HEK293 (cell line): Measurements from ENCODE around the gene COX5A.

Experiments
- CTCF ChIA-PET: fragments of 350-600 bp; formaldehyde crosslinking; extraction: SDS; loops from one replicate; lab custom pipeline; 2021; ENCODE audit warnings: antibody characterized with exemption; lab: Yijun Ruan, JAX
- POLR2A ChIA-PET: fragments of 300-600 bp; formaldehyde crosslinking; extraction: SDS; loops from one replicate; lab custom pipeline; 2020; ENCODE audit warnings: antibody characterized with exemption, inconsistent platforms; lab: Yijun Ruan, JAX
- H3K27ac ChIP-seq: fragments of 200-500 bp; sonication (Bioruptor generic); 2 replicates; pipeline ENCODE4 v1.5.1; 2014; ENCODE audit warnings: low read depth, low read length, control low read depth, inconsistent platforms; ENCODE audit errors: extremely low read depth
- H3K36me3 ChIP-seq, 2 experiments: fragments of 200-500 bp in 1 of 2; sonication (Bioruptor generic) in 1 of 2; 1 replicate in 1 of 2; 2 replicates in 1 of 2; pipeline ENCODE4 v1.5.1; 2014 to 2017; ENCODE audit warnings: inconsistent platforms in 2 of 2, low read length in 2 of 2; ENCODE audit not compliant: control insufficient read depth in 2 of 2, insufficient read depth in 1 of 2
- H3K4me1 ChIP-seq: fragments of 200-500 bp; sonication (Bioruptor generic); 2 replicates; pipeline ENCODE4 v1.5.1; 2014; ENCODE audit warnings: mild to moderate bottlenecking, low read length, inconsistent platforms; ENCODE audit not compliant: control insufficient read depth, insufficient read depth
- H3K4me3 ChIP-seq: 2 replicates; pipeline ENCODE4 v1.5.1; 2011; ENCODE audit warnings: low read depth, mild to moderate bottlenecking, control low read depth, low read length, moderate library complexity
- H3K9me3 ChIP-seq: fragments of 200-500 bp; sonication (Bioruptor generic); 2 replicates; pipeline ENCODE4 v1.5.1; 2014; ENCODE audit warnings: low read depth, low read length, inconsistent platforms; ENCODE audit not compliant: control insufficient read depth, insufficient read depth
- HOXD13 ChIP-seq: sonication (generic); formaldehyde crosslinking; IDR thresholded peaks from 2 replicates; pipeline ENCODE4 v1.8.0; 2022; ENCODE audit warnings: missing genetic modification reagents, borderline replicate concordance
- KLF7 ChIP-seq: fragments of 450-650 bp; formaldehyde crosslinking; IDR thresholded peaks from 2 replicates; pipeline ENCODE4 v1.5.1; 2016; ENCODE audit warnings: missing biosample characterization, missing genetic modification characterization, borderline replicate concordance
- RBAK ChIP-seq: fragments of 450-650 bp; formaldehyde crosslinking; IDR thresholded peaks from 2 replicates; pipeline ENCODE4 v1.5.1; 2016; ENCODE audit warnings: missing biosample characterization, missing genetic modification characterization
- SCRT1 ChIP-seq: fragments of 450-650 bp; formaldehyde crosslinking; IDR thresholded peaks from 2 replicates; pipeline ENCODE4 v1.5.1; 2016; ENCODE audit warnings: missing biosample characterization, missing genetic modification characterization, borderline replicate concordance
- ZNF132 ChIP-seq: fragments of 450-650 bp; formaldehyde crosslinking; IDR thresholded peaks from 2 replicates; pipeline ENCODE4 v1.5.1; 2017; ENCODE audit warnings: missing biosample characterization, missing genetic modification characterization, borderline replicate concordance
- ZNF169 ChIP-seq: fragments of 450-650 bp; formaldehyde crosslinking; IDR thresholded peaks from 2 replicates; pipeline ENCODE4 v1.5.1; 2016; ENCODE audit warnings: missing biosample characterization, missing genetic modification characterization
- ZNF221 ChIP-seq: fragments of 450-650 bp; formaldehyde crosslinking; IDR thresholded peaks from 2 replicates; pipeline ENCODE4 v1.5.1; 2017; ENCODE audit warnings: missing biosample characterization, missing genetic modification characterization, borderline replicate concordance
- ZNF311 ChIP-seq: fragments of 450-650 bp; formaldehyde crosslinking; IDR thresholded peaks from 2 replicates; pipeline ENCODE4 v1.5.1; 2017; ENCODE audit warnings: missing biosample characterization, missing genetic modification characterization, borderline replicate concordance
- ZNF394 ChIP-seq: fragments of 450-650 bp; formaldehyde crosslinking; IDR thresholded peaks from 2 replicates; pipeline ENCODE4 v1.5.1; 2016; ENCODE audit warnings: missing biosample characterization, missing genetic modification characterization, mild to moderate bottlenecking, moderate library complexity, borderline replicate concordance
- ZNF529 ChIP-seq: fragments of 450-650 bp; formaldehyde crosslinking; IDR thresholded peaks from 2 replicates; pipeline ENCODE4 v1.5.1; 2017; ENCODE audit warnings: missing genetic modification characterization, missing biosample characterization; ENCODE audit not compliant: insufficient replicate concordance
- ZNF544 ChIP-seq: fragments of 450-650 bp; formaldehyde crosslinking; IDR thresholded peaks from 2 replicates; pipeline ENCODE4 v1.5.0; 2017; ENCODE audit warnings: missing biosample characterization, missing genetic modification characterization
- ZNF623 ChIP-seq: fragments of 450-650 bp; formaldehyde crosslinking; IDR thresholded peaks from 2 replicates; pipeline ENCODE4 v1.5.1; 2016; ENCODE audit warnings: missing biosample characterization, missing genetic modification characterization
- ZNF658 ChIP-seq: fragments of 450-650 bp; formaldehyde crosslinking; IDR thresholded peaks from 2 replicates; pipeline ENCODE4; 2016; ENCODE audit warnings: missing biosample characterization, missing genetic modification characterization
- ZNF677 ChIP-seq: fragments of 450-650 bp; IDR thresholded peaks from 2 replicates; pipeline ENCODE4 v1.5.0; 2018; ENCODE audit warnings: missing biosample characterization, mild to moderate bottlenecking, missing genetic modification characterization, moderate library complexity
- ZSCAN30 ChIP-seq: fragments of 450-650 bp; IDR thresholded peaks from 2 replicates; pipeline ENCODE4 v1.5.1; 2018; ENCODE audit warnings: missing biosample characterization, mild to moderate bottlenecking, missing genetic modification characterization, moderate library complexity
- TF ChIP-seq, protein P1 (sequence below): fragments of 450-650 bp; formaldehyde crosslinking; IDR thresholded peaks from 2 replicates; pipeline ENCODE4 v1.5.1; 2017; ENCODE audit warnings: missing biosample characterization, missing genetic modification characterization
- TF ChIP-seq, protein P2 (sequence below): fragments of 450-650 bp; formaldehyde crosslinking; IDR thresholded peaks from 2 replicates; pipeline ENCODE4 v1.5.1; 2016; ENCODE audit warnings: missing biosample characterization, missing genetic modification characterization, borderline replicate concordance
- TF ChIP-seq, protein P3 (sequence below): fragments of 450-650 bp; formaldehyde crosslinking; IDR thresholded peaks from 2 replicates; pipeline ENCODE4 v1.5.1; 2016; ENCODE audit warnings: missing biosample characterization, missing genetic modification characterization
- TF ChIP-seq, protein P4 (sequence below): fragments of 450-650 bp; formaldehyde crosslinking; IDR thresholded peaks from 2 replicates; pipeline ENCODE4 v1.5.1; 2016; ENCODE audit warnings: missing biosample characterization, missing genetic modification characterization

COX5A gene

DNA sequence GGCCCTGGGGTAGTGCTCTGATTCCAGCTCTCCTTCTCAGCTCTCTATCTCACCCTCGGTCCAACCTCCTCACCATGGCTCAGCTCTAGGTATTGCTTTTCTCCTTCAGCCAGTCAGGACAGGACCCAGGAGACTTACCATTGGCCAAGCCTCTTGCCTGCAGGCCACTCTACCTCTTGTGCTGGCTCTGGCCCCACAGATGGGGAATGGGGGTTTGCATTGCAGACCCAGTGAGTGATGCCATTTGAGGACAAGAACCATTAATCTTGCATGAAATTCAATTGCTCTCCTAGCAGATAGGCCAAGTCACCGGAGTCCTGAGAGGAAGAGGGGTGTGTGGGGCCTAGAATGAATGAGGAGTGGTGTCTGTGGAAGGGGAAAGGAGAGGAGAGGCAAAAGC lies 24.8 kb upstream of the COX5A start:
- H3K36me3 ChIP-seq = no peaks in the 10 kb centered on the region
- no peak overlapping the region for H3K27ac ChIP-seq
- ChIA-PET CTCF (interaction anchor here (0.6 to 1.8 kb wide), 6 partner anchors 11 to 584 kb away, joined by 3 to 7 read pairs (median 6); no protein-coding TSS in a partner anchor), POLR2A (interaction anchor here (0.8 kb wide), 1 partner anchor 12 kb away, joined by 5 read pairs; no protein-coding TSS in a partner anchor)
- H3K4me3 ChIP-seq = no peak overlapping the region
- no peaks in the 10 kb centered on the region; the same call in 1 of the 2 replicates for H3K4me1 ChIP-seq
- no peaks in the 10 kb centered on the region for H3K9me3 ChIP-seq
- TF ChIP-seq, protein P1, sequence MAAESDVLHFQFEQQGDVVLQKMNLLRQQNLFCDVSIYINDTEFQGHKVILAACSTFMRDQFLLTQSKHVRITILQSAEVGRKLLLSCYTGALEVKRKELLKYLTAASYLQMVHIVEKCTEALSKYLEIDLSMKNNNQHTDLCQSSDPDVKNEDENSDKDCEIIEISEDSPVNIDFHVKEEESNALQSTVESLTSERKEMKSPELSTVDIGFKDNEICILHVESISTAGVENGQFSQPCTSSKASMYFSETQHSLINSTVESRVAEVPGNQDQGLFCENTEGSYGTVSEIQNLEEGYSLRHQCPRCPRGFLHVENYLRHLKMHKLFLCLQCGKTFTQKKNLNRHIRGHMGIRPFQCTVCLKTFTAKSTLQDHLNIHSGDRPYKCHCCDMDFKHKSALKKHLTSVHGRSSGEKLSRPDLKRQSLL = no peak
- TF ChIP-seq ZNF132 (tag by site-specific recombination) = no peak
- no peak for TF ChIP-seq SCRT1 (tag by site-specific recombination)
- TF ChIP-seq HOXD13 (CRISPR knock-in tag) = no peak
- TF ChIP-seq ZSCAN30 = no peak
- no peak for TF ChIP-seq ZNF311 (tag by site-specific recombination)
- TF ChIP-seq RBAK (tag by site-specific recombination) = no peak
- TF ChIP-seq ZNF658 (tag by site-specific recombination) = no peak
- no peak for TF ChIP-seq ZNF544 (tag by site-specific recombination)
- TF ChIP-seq, protein P2, sequence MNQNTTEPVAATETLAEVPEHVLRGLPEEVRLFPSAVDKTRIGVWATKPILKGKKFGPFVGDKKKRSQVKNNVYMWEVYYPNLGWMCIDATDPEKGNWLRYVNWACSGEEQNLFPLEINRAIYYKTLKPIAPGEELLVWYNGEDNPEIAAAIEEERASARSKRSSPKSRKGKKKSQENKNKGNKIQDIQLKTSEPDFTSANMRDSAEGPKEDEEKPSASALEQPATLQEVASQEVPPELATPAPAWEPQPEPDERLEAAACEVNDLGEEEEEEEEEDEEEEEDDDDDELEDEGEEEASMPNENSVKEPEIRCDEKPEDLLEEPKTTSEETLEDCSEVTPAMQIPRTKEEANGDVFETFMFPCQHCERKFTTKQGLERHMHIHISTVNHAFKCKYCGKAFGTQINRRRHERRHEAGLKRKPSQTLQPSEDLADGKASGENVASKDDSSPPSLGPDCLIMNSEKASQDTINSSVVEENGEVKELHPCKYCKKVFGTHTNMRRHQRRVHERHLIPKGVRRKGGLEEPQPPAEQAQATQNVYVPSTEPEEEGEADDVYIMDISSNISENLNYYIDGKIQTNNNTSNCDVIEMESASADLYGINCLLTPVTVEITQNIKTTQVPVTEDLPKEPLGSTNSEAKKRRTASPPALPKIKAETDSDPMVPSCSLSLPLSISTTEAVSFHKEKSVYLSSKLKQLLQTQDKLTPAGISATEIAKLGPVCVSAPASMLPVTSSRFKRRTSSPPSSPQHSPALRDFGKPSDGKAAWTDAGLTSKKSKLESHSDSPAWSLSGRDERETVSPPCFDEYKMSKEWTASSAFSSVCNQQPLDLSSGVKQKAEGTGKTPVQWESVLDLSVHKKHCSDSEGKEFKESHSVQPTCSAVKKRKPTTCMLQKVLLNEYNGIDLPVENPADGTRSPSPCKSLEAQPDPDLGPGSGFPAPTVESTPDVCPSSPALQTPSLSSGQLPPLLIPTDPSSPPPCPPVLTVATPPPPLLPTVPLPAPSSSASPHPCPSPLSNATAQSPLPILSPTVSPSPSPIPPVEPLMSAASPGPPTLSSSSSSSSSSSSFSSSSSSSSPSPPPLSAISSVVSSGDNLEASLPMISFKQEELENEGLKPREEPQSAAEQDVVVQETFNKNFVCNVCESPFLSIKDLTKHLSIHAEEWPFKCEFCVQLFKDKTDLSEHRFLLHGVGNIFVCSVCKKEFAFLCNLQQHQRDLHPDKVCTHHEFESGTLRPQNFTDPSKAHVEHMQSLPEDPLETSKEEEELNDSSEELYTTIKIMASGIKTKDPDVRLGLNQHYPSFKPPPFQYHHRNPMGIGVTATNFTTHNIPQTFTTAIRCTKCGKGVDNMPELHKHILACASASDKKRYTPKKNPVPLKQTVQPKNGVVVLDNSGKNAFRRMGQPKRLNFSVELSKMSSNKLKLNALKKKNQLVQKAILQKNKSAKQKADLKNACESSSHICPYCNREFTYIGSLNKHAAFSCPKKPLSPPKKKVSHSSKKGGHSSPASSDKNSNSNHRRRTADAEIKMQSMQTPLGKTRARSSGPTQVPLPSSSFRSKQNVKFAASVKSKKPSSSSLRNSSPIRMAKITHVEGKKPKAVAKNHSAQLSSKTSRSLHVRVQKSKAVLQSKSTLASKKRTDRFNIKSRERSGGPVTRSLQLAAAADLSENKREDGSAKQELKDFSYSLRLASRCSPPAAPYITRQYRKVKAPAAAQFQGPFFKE = no peak
- TF ChIP-seq, protein P3, sequence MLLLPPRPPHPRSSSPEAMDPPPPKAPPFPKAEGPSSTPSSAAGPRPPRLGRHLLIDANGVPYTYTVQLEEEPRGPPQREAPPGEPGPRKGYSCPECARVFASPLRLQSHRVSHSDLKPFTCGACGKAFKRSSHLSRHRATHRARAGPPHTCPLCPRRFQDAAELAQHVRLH (tag by site-specific recombination) = no peak
- TF ChIP-seq ZNF677 = no peak
- TF ChIP-seq, protein P4, sequence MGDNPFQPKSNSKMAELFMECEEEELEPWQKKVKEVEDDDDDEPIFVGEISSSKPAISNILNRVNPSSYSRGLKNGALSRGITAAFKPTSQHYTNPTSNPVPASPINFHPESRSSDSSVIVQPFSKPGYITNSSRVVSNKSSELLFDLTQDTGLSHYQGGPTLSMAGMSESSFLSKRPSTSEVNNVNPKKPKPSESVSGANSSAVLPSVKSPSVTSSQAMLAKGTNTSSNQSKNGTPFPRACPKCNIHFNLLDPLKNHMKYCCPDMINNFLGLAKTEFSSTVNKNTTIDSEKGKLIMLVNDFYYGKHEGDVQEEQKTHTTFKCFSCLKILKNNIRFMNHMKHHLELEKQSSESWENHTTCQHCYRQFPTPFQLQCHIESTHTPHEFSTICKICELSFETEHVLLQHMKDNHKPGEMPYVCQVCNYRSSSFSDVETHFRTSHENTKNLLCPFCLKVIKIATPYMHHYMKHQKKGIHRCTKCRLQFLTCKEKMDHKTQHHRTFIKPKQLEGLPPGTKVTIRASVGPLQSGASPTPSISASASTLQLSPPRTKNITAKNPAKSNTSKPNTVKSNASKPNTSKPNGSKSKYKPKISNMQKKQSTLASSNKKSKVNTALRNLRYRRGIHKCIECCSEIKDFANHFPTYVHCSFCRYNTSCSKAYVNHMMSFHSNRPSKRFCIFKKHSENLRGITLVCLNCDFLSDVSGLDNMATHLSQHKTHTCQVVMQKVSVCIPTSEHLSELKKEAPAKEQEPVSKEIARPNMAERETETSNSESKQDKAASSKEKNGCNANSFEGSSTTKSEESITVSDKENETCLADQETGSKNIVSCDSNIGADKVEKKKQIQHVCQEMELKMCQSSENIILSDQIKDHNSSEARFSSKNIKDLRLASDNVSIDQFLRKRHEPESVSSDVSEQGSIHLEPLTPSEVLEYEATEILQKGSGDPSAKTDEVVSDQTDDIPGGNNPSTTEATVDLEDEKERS (tag by site-specific recombination) = no peak
- no peak for TF ChIP-seq ZNF394 (tag by site-specific recombination)
- TF ChIP-seq ZNF221 = no peak
- no peak for TF ChIP-seq ZNF529 (tag by site-specific recombination)
- TF ChIP-seq ZNF623 (tag by site-specific recombination) = no peak
- no peak for TF ChIP-seq ZNF169
- no peak for TF ChIP-seq KLF7 (tag by site-specific recombination)
- TF ChIP-seq, all 188 proteins: peak for 0
